GM12873 (cell line): ENCODE data around the gene ENG.
A peak's percentile ranks its signal among the peaks of the same experiment; 100 is the strongest.

ENCODE experiments used
- CTCF ChIP-seq: IDR thresholded peaks from 2 replicates; pipeline ENCODE4 v1.5.1; 2012; ENCODE audit warnings: low read depth, mild to moderate bottlenecking, moderate library complexity, low read length, control low read depth; ENCODE audit not compliant: insufficient read depth; ENCODE audit errors: missing control alignments

The ENG gene

GRCh38 chr9:127803507-127804352 lies 50.7 kb downstream of the ENG start:
- no peak for TF ChIP-seq CTCF

GRCh38 chr9:127802576-127803443 lies 51.6 kb downstream of the ENG start, which contains the start of gene FPGS:
TSS of gene FPGS (plus strand) at chr9:127802882. CDS start at chr9:127802925, 43 bp downstream.
- TF ChIP-seq CTCF, result no peak

DNA sequence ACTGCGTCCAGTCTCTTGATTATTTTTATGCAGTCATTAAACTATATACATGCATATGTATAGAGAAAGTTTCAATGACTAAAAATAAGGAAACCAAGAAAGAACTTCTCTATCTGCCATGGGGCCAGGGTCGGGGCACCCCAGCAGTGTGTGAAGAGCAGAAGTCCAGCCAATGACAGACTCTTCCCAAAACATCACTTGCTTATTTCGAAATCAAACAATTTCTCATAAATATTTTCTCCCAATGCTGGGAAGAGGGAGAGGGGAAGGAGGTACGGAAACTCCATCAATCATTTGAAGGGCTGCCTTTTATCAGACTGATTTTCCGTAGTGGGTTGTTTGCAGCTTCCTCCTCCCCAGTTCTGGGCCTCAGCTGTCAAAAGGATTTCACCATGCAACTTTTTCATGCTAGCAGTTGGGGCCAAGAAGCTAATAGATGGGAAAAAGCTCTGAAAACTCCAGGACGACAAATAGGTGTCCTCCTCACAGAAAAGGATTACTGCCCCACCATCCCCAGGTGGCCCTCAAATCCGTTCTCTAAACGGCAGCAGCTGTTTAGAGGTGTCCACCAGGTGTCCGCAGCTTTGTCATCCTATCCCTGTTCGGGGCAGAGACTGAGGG lies 52.4 kb downstream of the ENG start:
- TF ChIP-seq CTCF, result peak; percentile 33

- TF ChIP-seq CTCF, result no peak
Measured at GRCh38 chr9:127796852-127797370, 57.5 kb downstream of the ENG start.

- no peak for TF ChIP-seq CTCF
Measured at GRCh38 chr9:127796225-127796813, 58.1 kb downstream of the ENG start.

DNA sequence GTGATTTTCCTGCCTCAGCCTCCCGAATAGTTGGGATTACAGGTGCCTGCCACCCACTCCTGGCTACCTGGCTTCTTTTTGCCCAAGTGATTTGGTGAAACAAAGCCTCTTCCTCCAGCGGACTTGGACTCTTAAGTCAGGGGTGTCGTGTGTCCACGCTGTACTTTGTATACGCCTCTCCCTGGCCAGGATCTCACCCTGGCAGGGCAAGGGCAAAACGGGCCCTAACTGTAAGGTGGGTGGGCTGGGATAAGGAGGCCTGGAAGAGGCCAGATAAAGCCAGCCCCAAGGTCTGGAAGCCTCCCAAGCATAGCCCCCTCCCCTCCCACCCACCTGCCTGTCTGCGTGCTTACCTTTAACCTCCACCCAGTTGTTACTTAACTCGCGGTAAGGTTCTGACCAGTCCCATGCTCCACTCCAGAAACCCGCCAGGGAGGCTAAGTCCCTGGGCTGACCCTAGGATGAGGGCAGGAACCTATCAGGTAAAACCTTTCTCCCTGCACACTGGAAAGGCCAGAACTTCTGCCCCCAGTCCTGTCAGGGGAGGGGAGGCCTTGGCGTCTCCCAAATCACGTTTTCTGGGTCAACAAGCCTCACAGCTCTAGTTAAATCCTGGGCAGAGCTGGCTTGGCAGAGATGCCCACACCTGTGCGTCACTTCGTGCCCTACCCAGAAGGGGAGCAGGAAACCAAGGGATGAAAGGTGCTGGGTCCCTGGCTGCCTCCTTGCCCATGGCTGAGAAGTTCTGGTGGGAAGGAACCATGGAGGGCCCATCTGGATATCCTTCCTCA lies 60.3 kb downstream of the ENG start:
- TF ChIP-seq CTCF, result no peak
